Activated CD8-positive, alpha-beta memory T cell treated with anti-CD3 and anti-CD28 coated beads, Interleukin-2, amount 50 U/mL, for 1 hour (primary cell): Measurements from ENCODE around the gene ATG2B.
"Not testable (repeated sequence)": the region's sequence is repeated elsewhere in the genome, so short reads cannot be mapped to it uniquely, and the experiment has no call there.

ENCODE experiments used
- DNase-seq: peaks from one replicate; pipeline ENCODE4 v3.0.0-alpha.2; 2020; ENCODE audit errors: extremely low read depth

Gene ATG2B

GRCh38 chr14:96373538-96373937, 10.4 kb upstream of the ATG2B start:
- DNase-seq = no peak

- no peak for DNase-seq
Observed at GRCh38 chr14:96370528-96370927, 7.4 kb upstream of the ATG2B start.

- DNase-seq = no peak
Observed at GRCh38 chr14:96368534-96368933, 5.4 kb upstream of the ATG2B start.

- DNase-seq = no peak
Observed at GRCh38 chr14:96364962-96365361, 1.8 kb upstream of the ATG2B start.

GRCh38 chr14:96363751-96364336, 703 bp upstream of the ATG2B start:
- DNase-seq = no peak

GRCh38 chr14:96362071-96362964, 823 bp downstream of the ATG2B start:
- no peak for DNase-seq

GRCh38 chr14:96359959-96360358, 3.2 kb downstream of the ATG2B start:
- DNase-seq = no peak

GRCh38 chr14:96357216-96357615, 5.9 kb downstream of the ATG2B start:
- DNase-seq = no peak

- no peak for DNase-seq
Observed at GRCh38 chr14:96354246-96354645, 8.9 kb downstream of the ATG2B start.

- no peak for DNase-seq
Observed at GRCh38 chr14:96352708-96353107, 10.4 kb downstream of the ATG2B start.

- no peak for DNase-seq
Observed at GRCh38 chr14:96351986-96352385, 11.2 kb downstream of the ATG2B start.

- no peak for DNase-seq
Observed at GRCh38 chr14:96349286-96350075, 13.7 kb downstream of the ATG2B start.

- DNase-seq = not testable (repeated sequence)
Observed at GRCh38 chr14:96347957-96348356, 15.2 kb downstream of the ATG2B start.

- DNase-seq = no peak
Observed at GRCh38 chr14:96345669-96346068, 17.5 kb downstream of the ATG2B start.

GRCh38 chr14:96341323-96341722, 21.8 kb downstream of the ATG2B start:
- DNase-seq = no peak

- no peak for DNase-seq
Observed at GRCh38 chr14:96338551-96338950, 24.6 kb downstream of the ATG2B start.

- no peak for DNase-seq
Observed at GRCh38 chr14:96324219-96324618, 38.9 kb downstream of the ATG2B start.

- DNase-seq = no peak
Observed at GRCh38 chr14:96320605-96321004, 42.5 kb downstream of the ATG2B start.

GRCh38 chr14:96318836-96319235, 44.3 kb downstream of the ATG2B start:
- no peak for DNase-seq

- no peak for DNase-seq
Observed at GRCh38 chr14:96316087-96316486, 47.1 kb downstream of the ATG2B start.

GRCh38 chr14:96310906-96311305, 52.2 kb downstream of the ATG2B start:
- DNase-seq = no peak

GRCh38 chr14:96309896-96310330, 53.2 kb downstream of the ATG2B start:
- DNase-seq = no peak
